ENCODE measurements around the gene CDH18. TPM values are rescaled to one million over a fixed set of nuclear protein-coding genes. Genes with fewer than 3 reads are reported as not detected.

Gene CDH18
- total RNA-seq, 1 experiment from 2014 or later = 0.14 TPM

- H3K36me3 ChIP-seq = no peaks in the 10 kb centered on the region
- no peak for DNase-seq
- H3K27me3 ChIP-seq = no peaks in the 10 kb centered on the region
- no peak overlapping the region for H3K4me3 ChIP-seq
- H3K4me1 ChIP-seq = no peaks in the 10 kb centered on the region
- H3K9me3 ChIP-seq (replicated peaks) = no peaks in the 10 kb centered on the region
- H3K27ac ChIP-seq = no peak overlapping the region
These were observed 292.9 kb downstream of the CDH18 start for GRCh38 chr5:19694949-19695611.

GRCh38 chr5:19690978-19691377, 297.0 kb downstream of the CDH18 start:
- H3K9me3 ChIP-seq (replicated peaks) = no peaks in the 10 kb centered on the region
- no peak for DNase-seq
- H3K4me3 ChIP-seq = no peak overlapping the region
- no peak overlapping the region for H3K27ac ChIP-seq
- no peaks in the 10 kb centered on the region for H3K4me1 ChIP-seq
- no peaks in the 10 kb centered on the region for H3K27me3 ChIP-seq
- H3K36me3 ChIP-seq = no peaks in the 10 kb centered on the region

GRCh38 chr5:19685473-19685872, 302.5 kb downstream of the CDH18 start:
- Histone ChIP-seq H3K36me3 (no peaks in the 10 kb centered on the region), H3K9me3 (replicated peaks) (no peaks in the 10 kb centered on the region), H3K4me1 (no peaks in the 10 kb centered on the region), H3K4me3 (no peak overlapping the region), H3K27ac (no peak overlapping the region), H3K27me3 (no peaks in the 10 kb centered on the region)
- no peak for DNase-seq

GRCh38 chr5:19676895-19677294, 311.1 kb downstream of the CDH18 start:
- Histone ChIP-seq H3K4me3 (no peak overlapping the region), H3K27me3 (no peaks in the 10 kb centered on the region), H3K4me1 (no peaks in the 10 kb centered on the region), H3K36me3 (no peaks in the 10 kb centered on the region), H3K27ac (no peak overlapping the region), H3K9me3 (replicated peaks) (no peaks in the 10 kb centered on the region)
- DNase-seq = no peak

GRCh38 chr5:19660679-19661078, 327.3 kb downstream of the CDH18 start:
- no peak overlapping the region for H3K27ac ChIP-seq
- no peaks in the 10 kb centered on the region for H3K4me1 ChIP-seq
- no peak overlapping the region for H3K4me3 ChIP-seq
- no peaks in the 10 kb centered on the region for H3K36me3 ChIP-seq
- no peak for DNase-seq
- H3K27me3 ChIP-seq = no peaks in the 10 kb centered on the region
- H3K9me3 ChIP-seq (replicated peaks) = no peaks in the 10 kb centered on the region

- no peaks in the 10 kb centered on the region for H3K27me3 ChIP-seq
- H3K36me3 ChIP-seq = no peaks in the 10 kb centered on the region
- DNase-seq = no peak
- H3K4me3 ChIP-seq = no peak overlapping the region
- H3K9me3 ChIP-seq (replicated peaks) = no peaks in the 10 kb centered on the region
- H3K4me1 ChIP-seq = no peaks in the 10 kb centered on the region
- H3K27ac ChIP-seq = no peak overlapping the region
These were observed 332.4 kb downstream of the CDH18 start for GRCh38 chr5:19655627-19656026.

- no peaks in the 10 kb centered on the region for H3K36me3 ChIP-seq
- DNase-seq = no peak
- H3K27ac ChIP-seq = no peak overlapping the region
- H3K4me1 ChIP-seq = no peaks in the 10 kb centered on the region
- no peaks in the 10 kb centered on the region for H3K27me3 ChIP-seq
- H3K4me3 ChIP-seq = no peak overlapping the region
- H3K9me3 ChIP-seq (replicated peaks) = no peaks in the 10 kb centered on the region
These were observed 349.5 kb downstream of the CDH18 start for GRCh38 chr5:19638461-19638860.

- no peak overlapping the region for H3K27ac ChIP-seq
- no peak overlapping the region for H3K4me3 ChIP-seq
- no peak for DNase-seq
These were observed 357.1 kb downstream of the CDH18 start for GRCh38 chr5:19630876-19631275.

GRCh38 chr5:19626211-19626610, 361.8 kb downstream of the CDH18 start:
- Histone ChIP-seq H3K27me3 (no peaks in the 10 kb centered on the region), H3K9me3 (replicated peaks) (no peaks in the 10 kb centered on the region), H3K4me3 (no peak overlapping the region), H3K4me1 (no peaks in the 10 kb centered on the region), H3K36me3 (no peaks in the 10 kb centered on the region), H3K27ac (no peak overlapping the region)
- no peak for DNase-seq

More at GRCh38 chr5:19630876-19631275, 357.1 kb downstream of the CDH18 start:
- Histone ChIP-seq H3K4me1 (no peaks in the 10 kb centered on the region), H3K36me3 (no peaks in the 10 kb centered on the region), H3K27me3 (no peaks in the 10 kb centered on the region), H3K9me3 (replicated peaks) (no peaks in the 10 kb centered on the region)

- Histone ChIP-seq H3K36me3 (no peaks in the 10 kb centered on the region), H3K27ac (no peak overlapping the region), H3K27me3 (no peaks in the 10 kb centered on the region), H3K4me3 (no peak overlapping the region), H3K4me1 (no peaks in the 10 kb centered on the region), H3K9me3 (replicated peaks) (no peaks in the 10 kb centered on the region)
- no peak for DNase-seq
These were observed 362.4 kb downstream of the CDH18 start for GRCh38 chr5:19625562-19625961.

GRCh38 chr5:19619571-19619970, 368.4 kb downstream of the CDH18 start:
- Histone ChIP-seq H3K27ac (no peak overlapping the region), H3K9me3 (replicated peaks) (no peaks in the 10 kb centered on the region), H3K27me3 (no peaks in the 10 kb centered on the region), H3K4me1 (no peaks in the 10 kb centered on the region), H3K4me3 (no peak overlapping the region), H3K36me3 (no peaks in the 10 kb centered on the region)
- DNase-seq = no peak

GRCh38 chr5:19616701-19617215, 371.2 kb downstream of the CDH18 start:
- Histone ChIP-seq H3K9me3 (replicated peaks) (no peaks in the 10 kb centered on the region), H3K27me3 (no peaks in the 10 kb centered on the region), H3K36me3 (no peaks in the 10 kb centered on the region), H3K4me1 (no peaks in the 10 kb centered on the region), H3K4me3 (no peak overlapping the region), H3K27ac (no peak overlapping the region)
- no peak for DNase-seq

- no peak for DNase-seq
- Histone ChIP-seq H3K9me3 (replicated peaks) (no peaks in the 10 kb centered on the region), H3K36me3 (no peaks in the 10 kb centered on the region), H3K27ac (no peak overlapping the region), H3K4me1 (no peaks in the 10 kb centered on the region), H3K4me3 (no peak overlapping the region), H3K27me3 (no peaks in the 10 kb centered on the region)
These were observed 372.3 kb downstream of the CDH18 start for GRCh38 chr5:19615661-19616060.

- Histone ChIP-seq H3K9me3 (replicated peaks) (no peaks in the 10 kb centered on the region), H3K36me3 (no peaks in the 10 kb centered on the region), H3K27ac (no peak overlapping the region), H3K27me3 (no peaks in the 10 kb centered on the region), H3K4me3 (no peak overlapping the region), H3K4me1 (no peaks in the 10 kb centered on the region)
- DNase-seq = no peak
These were observed 372.9 kb downstream of the CDH18 start for GRCh38 chr5:19615071-19615470.

- H3K4me1 ChIP-seq = no peaks in the 10 kb centered on the region
- H3K36me3 ChIP-seq = no peaks in the 10 kb centered on the region
- H3K27ac ChIP-seq = no peak overlapping the region
- H3K4me3 ChIP-seq = no peak overlapping the region
- DNase-seq = no peak
- H3K27me3 ChIP-seq = no peaks in the 10 kb centered on the region
- H3K9me3 ChIP-seq (replicated peaks) = no peaks in the 10 kb centered on the region
These were observed 379.5 kb downstream of the CDH18 start for GRCh38 chr5:19608444-19609002.

Data from SJCRH30 (cell line).